HEK293 (cell line): ENCODE data around the gene ZNF554.

Experiments
- CTCF ChIA-PET: fragments of 350-600 bp; formaldehyde crosslinking; extraction: SDS; loops from one replicate; lab custom pipeline; 2021; ENCODE audit warnings: antibody characterized with exemption; lab: Yijun Ruan, JAX
- POLR2A ChIA-PET: fragments of 300-600 bp; formaldehyde crosslinking; extraction: SDS; loops from one replicate; lab custom pipeline; 2020; ENCODE audit warnings: antibody characterized with exemption, inconsistent platforms; lab: Yijun Ruan, JAX
- H3K27ac ChIP-seq: fragments of 200-500 bp; sonication (Bioruptor generic); 2 replicates; pipeline ENCODE4 v1.5.1; 2014; ENCODE audit warnings: low read depth, low read length, control low read depth, inconsistent platforms; ENCODE audit errors: extremely low read depth
- H3K36me3 ChIP-seq, 2 experiments: fragments of 200-500 bp in 1 of 2; sonication (Bioruptor generic) in 1 of 2; 1 replicate in 1 of 2; 2 replicates in 1 of 2; pipeline ENCODE4 v1.5.1; 2014 to 2017; ENCODE audit warnings: inconsistent platforms in 2 of 2, low read length in 2 of 2; ENCODE audit not compliant: control insufficient read depth in 2 of 2, insufficient read depth in 1 of 2
- H3K4me1 ChIP-seq: fragments of 200-500 bp; sonication (Bioruptor generic); 2 replicates; pipeline ENCODE4 v1.5.1; 2014; ENCODE audit warnings: mild to moderate bottlenecking, low read length, inconsistent platforms; ENCODE audit not compliant: control insufficient read depth, insufficient read depth
- H3K4me3 ChIP-seq: 2 replicates; pipeline ENCODE4 v1.5.1; 2011; ENCODE audit warnings: low read depth, mild to moderate bottlenecking, control low read depth, low read length, moderate library complexity
- H3K9me3 ChIP-seq: fragments of 200-500 bp; sonication (Bioruptor generic); 2 replicates; pipeline ENCODE4 v1.5.1; 2014; ENCODE audit warnings: low read depth, low read length, inconsistent platforms; ENCODE audit not compliant: control insufficient read depth, insufficient read depth
- BCL11A ChIP-seq: fragments of 450-650 bp; formaldehyde crosslinking; IDR thresholded peaks from 2 replicates; pipeline ENCODE4 v1.5.1; 2016; ENCODE audit warnings: low read depth, missing biosample characterization, missing genetic modification characterization
- BCL11B ChIP-seq: fragments of 450-650 bp; formaldehyde crosslinking; IDR thresholded peaks from 2 replicates; pipeline ENCODE4 v1.5.1; 2016; ENCODE audit warnings: low read depth, missing biosample characterization, missing genetic modification characterization
- CTCF ChIP-seq: fragments of 450-650 bp; formaldehyde crosslinking; IDR thresholded peaks from 2 replicates; pipeline ENCODE4 v1.5.1; 2016; ENCODE audit warnings: missing biosample characterization, missing genetic modification characterization
- INSM2 ChIP-seq: fragments of 450-650 bp; formaldehyde crosslinking; IDR thresholded peaks from 2 replicates; pipeline ENCODE4 v1.5.1; 2016; ENCODE audit warnings: missing biosample characterization, missing genetic modification characterization
- KLF1 ChIP-seq: fragments of 450-650 bp; formaldehyde crosslinking; IDR thresholded peaks from 2 replicates; pipeline ENCODE4 v1.5.1; 2016; ENCODE audit warnings: missing biosample characterization, missing genetic modification characterization
- OVOL3 ChIP-seq: fragments of 450-650 bp; formaldehyde crosslinking; IDR thresholded peaks from 2 replicates; pipeline ENCODE4 v1.5.1; 2016; ENCODE audit warnings: missing biosample characterization, missing genetic modification characterization
- SP2 ChIP-seq: fragments of 450-650 bp; formaldehyde crosslinking; IDR thresholded peaks from 2 replicates; pipeline ENCODE4 v1.5.1; 2016; ENCODE audit warnings: missing biosample characterization, missing genetic modification characterization
- SP3 ChIP-seq: fragments of 450-650 bp; formaldehyde crosslinking; IDR thresholded peaks from 2 replicates; pipeline ENCODE4 v1.5.1; 2016; ENCODE audit warnings: missing biosample characterization, missing genetic modification characterization
- ZBTB11 ChIP-seq: fragments of 450-650 bp; formaldehyde crosslinking; conservative IDR thresholded peaks from 2 replicates; pipeline ENCODE4 v1.5.1; 2016; ENCODE audit warnings: low read depth, missing biosample characterization, missing genetic modification characterization
- ZBTB21 ChIP-seq: fragments of 450-650 bp; formaldehyde crosslinking; IDR thresholded peaks from 2 replicates; pipeline ENCODE4 v1.5.1; 2017; ENCODE audit warnings: missing biosample characterization, missing genetic modification characterization
- ZBTB48 ChIP-seq: fragments of 450-650 bp; formaldehyde crosslinking; IDR thresholded peaks from 2 replicates; pipeline ENCODE4 v1.5.1; 2016; ENCODE audit warnings: missing biosample characterization, missing genetic modification characterization
- ZNF133 ChIP-seq: fragments of 450-650 bp; formaldehyde crosslinking; IDR thresholded peaks from 2 replicates; pipeline ENCODE4 v1.5.1; 2016; ENCODE audit warnings: missing biosample characterization, missing genetic modification characterization
- ZNF2 ChIP-seq: fragments of 450-650 bp; formaldehyde crosslinking; IDR thresholded peaks from 2 replicates; pipeline ENCODE4 v1.5.1; 2016; ENCODE audit warnings: missing biosample characterization, missing genetic modification characterization
- ZNF266 ChIP-seq: fragments of 450-650 bp; formaldehyde crosslinking; IDR thresholded peaks from 2 replicates; pipeline ENCODE4 v1.5.1; 2016; ENCODE audit warnings: missing biosample characterization, missing genetic modification characterization, low read depth
- ZNF324 ChIP-seq: fragments of 450-650 bp; formaldehyde crosslinking; IDR thresholded peaks from 2 replicates; pipeline ENCODE4 v1.5.1; 2016; ENCODE audit warnings: missing biosample characterization, missing genetic modification characterization
- ZNF335 ChIP-seq: fragments of 450-650 bp; formaldehyde crosslinking; conservative IDR thresholded peaks from 2 replicates; pipeline ENCODE4 v1.5.1; 2016; ENCODE audit warnings: missing biosample characterization, missing genetic modification characterization
- ZNF350 ChIP-seq: fragments of 450-650 bp; formaldehyde crosslinking; IDR thresholded peaks from 2 replicates; pipeline ENCODE4 v1.5.0; 2017; ENCODE audit warnings: missing biosample characterization, mild to moderate bottlenecking, missing genetic modification characterization
- ZNF366 ChIP-seq: fragments of 450-650 bp; formaldehyde crosslinking; conservative IDR thresholded peaks from 2 replicates; pipeline ENCODE4 v1.5.1; 2016; ENCODE audit warnings: missing biosample characterization, missing genetic modification characterization
- ZNF518A ChIP-seq: fragments of 450-650 bp; formaldehyde crosslinking; conservative IDR thresholded peaks from 2 replicates; pipeline ENCODE4 v1.5.1; 2016; ENCODE audit warnings: low read depth, missing biosample characterization, missing genetic modification characterization
- ZNF600 ChIP-seq: fragments of 450-650 bp; formaldehyde crosslinking; IDR thresholded peaks from 2 replicates; pipeline ENCODE4 v1.5.1; 2016; ENCODE audit warnings: missing biosample characterization, missing genetic modification characterization
- ZNF610 ChIP-seq: fragments of 450-650 bp; formaldehyde crosslinking; IDR thresholded peaks from 2 replicates; pipeline ENCODE4 v1.5.1; 2016; ENCODE audit warnings: missing biosample characterization, missing genetic modification characterization, borderline replicate concordance
- ZNF629 ChIP-seq: fragments of 450-650 bp; formaldehyde crosslinking; IDR thresholded peaks from 2 replicates; pipeline ENCODE4 v1.5.1; 2017; ENCODE audit warnings: missing biosample characterization, missing genetic modification characterization
- ZNF747 ChIP-seq: fragments of 450-650 bp; formaldehyde crosslinking; IDR thresholded peaks from 2 replicates; pipeline ENCODE4 v1.5.1; 2016; ENCODE audit warnings: missing biosample characterization, missing genetic modification characterization
- ZNF76 ChIP-seq: fragments of 450-650 bp; formaldehyde crosslinking; IDR thresholded peaks from 2 replicates; pipeline ENCODE4; 2016; ENCODE audit warnings: low read depth, missing biosample characterization, missing genetic modification characterization, borderline replicate concordance
- ZNF777 ChIP-seq: fragments of 450-650 bp; formaldehyde crosslinking; IDR thresholded peaks from 2 replicates; pipeline ENCODE4 v1.5.1; 2017; ENCODE audit warnings: missing biosample characterization, missing genetic modification characterization, borderline replicate concordance

ZNF554 gene

GRCh38 chr19:2782936-2783780, 36.5 kb upstream of the ZNF554 start, which contains the start of gene SGTA:
Gene SGTA, minus strand, starts transcription at chr19:2783273. Its CDS starts 14,205 bp downstream, at chr19:2769068.
- ChIA-PET CTCF (interaction anchor here (0.6 to 2.8 kb wide), 5 partner anchors 11 to 458 kb away, joined by 3 to 9 read pairs (median 4); partner anchors contain the start of gene ZNF554), POLR2A (interaction anchor here (0.8 to 1.5 kb wide), 7 partner anchors 16 to 307 kb away, joined by 3 to 6 read pairs (median 4); partner anchors contain the start of gene GADD45B)
- H3K4me1 ChIP-seq, result peaks cover 5% of the 10 kb centered on the region; the same call in 1 of the 2 replicates
- peaks cover 8 to 42% of the 10 kb centered on the region in 2 experiments; a peak in 2 of 3 replicates for H3K36me3 ChIP-seq
- H3K27ac ChIP-seq, result peak within 1 kb of the TSS; percentile 72; the same call in 1 of the 2 replicates
- H3K4me3 ChIP-seq, result peak within 1 kb of the TSS; percentile 95
- H3K9me3 ChIP-seq, result no peaks in the 10 kb centered on the region
- 0 out of 2 replicates have a peak, but pooled peaks have one; percentile 31 for TF ChIP-seq ZNF2
- TF ChIP-seq ZNF747, result no peak
- peak; percentile 62 for TF ChIP-seq ZBTB48 (tag by site-specific recombination)
- no peak; the same call in 1 of the 2 replicates for TF ChIP-seq ZNF366 (tag by site-specific recombination)
- TF ChIP-seq ZNF600 (tag by site-specific recombination), result peak; percentile 86
- peak; percentile 74; the same call in 1 of the 2 replicates for TF ChIP-seq ZNF610
- TF ChIP-seq ZBTB21 (tag by site-specific recombination), result peak; percentile 64; the same call in 1 of the 2 replicates
- peak; percentile 81; the same call in 1 of the 2 replicates for TF ChIP-seq BCL11A (tag by site-specific recombination)
- TF ChIP-seq ZNF76 (tag by site-specific recombination), result peak; percentile 78; the same call in 1 of the 2 replicates
- peak; percentile 79 for TF ChIP-seq ZNF518A (tag by site-specific recombination)
- TF ChIP-seq ZNF777 (tag by site-specific recombination), result peak; percentile 84
- peak; percentile 8; the same call in 1 of the 2 replicates for TF ChIP-seq KLF1 (tag by site-specific recombination)
- TF ChIP-seq INSM2 (tag by site-specific recombination), result peak; percentile 39; the same call in 1 of the 2 replicates
- TF ChIP-seq BCL11B, result peak; percentile 98
- TF ChIP-seq ZNF324 (tag by site-specific recombination), result peak; percentile 38
- TF ChIP-seq OVOL3 (tag by site-specific recombination), result no peak
- TF ChIP-seq ZNF335 (tag by site-specific recombination), result peak; percentile 81
- no peak for TF ChIP-seq ZNF133 (tag by site-specific recombination)
- TF ChIP-seq CTCF, result peak; percentile 87
- peak; percentile 90 for TF ChIP-seq SP2 (tag by site-specific recombination)
- no peak for TF ChIP-seq ZNF266 (tag by site-specific recombination)
- no peak for TF ChIP-seq ZNF350 (tag by site-specific recombination)
- peak; percentile 78 for TF ChIP-seq SP3 (tag by site-specific recombination)
- TF ChIP-seq ZBTB11 (tag by site-specific recombination), result peak; percentile 86
- peak; percentile 85 for TF ChIP-seq ZNF629 (tag by site-specific recombination)
